ENCODE results near the gene ARMC5. TPM values are rescaled to one million over a fixed set of nuclear protein-coding genes. Genes with fewer than 3 reads are reported as not detected.

ARMC5 gene
- total and polyA plus RNA-seq, 9 of the 15 experiments (the other 6 are each of a cell fraction or from before 2014, with no cell fraction given) = 0.11 to 13.5 (median 2.1) TPM

DNA sequence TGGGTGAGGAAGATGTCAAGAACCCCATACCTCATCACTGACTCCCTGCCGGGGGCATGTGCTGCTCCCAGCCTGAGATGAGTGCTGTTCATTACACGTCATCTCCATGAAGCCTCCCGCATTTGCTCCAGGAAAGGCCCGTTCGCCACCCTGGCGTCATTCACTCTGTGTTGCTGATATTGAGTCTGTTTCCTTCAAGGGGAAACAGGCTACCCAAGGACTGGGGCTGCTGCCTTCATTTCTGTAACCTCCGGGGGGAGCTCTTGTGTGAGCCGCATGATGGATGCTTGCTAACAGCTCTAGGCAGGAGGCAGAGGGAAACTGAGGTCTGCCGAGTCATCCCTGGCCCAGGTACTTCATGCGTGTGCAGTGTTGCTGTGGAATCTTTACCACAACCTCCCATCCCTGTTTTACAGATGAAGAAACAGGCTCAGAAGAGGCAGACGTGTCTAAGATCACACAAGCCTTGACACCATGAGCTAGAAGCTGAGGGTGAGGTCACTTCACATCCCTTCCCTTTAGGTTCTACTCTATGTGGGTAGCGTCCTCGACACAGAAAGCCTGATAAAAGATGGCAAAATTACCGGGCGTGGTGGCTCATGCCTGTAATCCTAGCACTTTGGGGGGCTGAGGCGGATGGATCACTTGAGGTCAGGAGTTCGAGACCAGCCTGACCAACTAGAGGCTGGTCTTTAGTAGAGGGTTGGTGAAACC, 3.5 kb upstream of the ARMC5 start:
- H3K27me3 ChIP-seq (ENCODE audit: control insufficient read depth in 2 of 2, insufficient read depth in 2 of 2, low read length in 2 of 2) = no peaks in the 10 kb centered on the region
- peaks cover 57% of the 10 kb centered on the region for H3K79me2 ChIP-seq (ENCODE audit: control insufficient read depth, insufficient read depth, low read length)
- BruUV-seq (replicated peaks) = no TSS peak
- intact Hi-C loops (cut with micrococcal nuclease) (loop anchor here (5.0 to 10.0 kb wide), 3 partner anchors 52 to 501 kb away; partner anchors contain the start of genes RUSF1 and SETD1A), in situ Hi-C loops (cut with MboI) (loop anchor here (10.0 kb wide), 1 partner anchor 239 kb away; no protein-coding TSS in a partner anchor)
- ATAC-seq (no peak), FAIRE-seq (no peak), DNase-seq (ENCODE audit: extremely low read depth in 1 of 4, low spot score in 3 of 4) (peak in 3 of 4 experiments; percentile 15 to 73 (median 39))
- peak overlapping the region; percentile 29 to 82; a peak in 3 of 4 replicates for H3K9ac ChIP-seq (ENCODE audit: insufficient read depth in 1 of 2, low read depth in 2 of 2, low read length in 2 of 2)
- WGBS (ENCODE audit: insufficient coverage, low coverage, missing lambda C conversion rate) = 23% methylated on average over 16 of the region's 17 CpGs
- ChIA-PET CTCF (ENCODE audit: low intra/inter-chr PET ratio) (no interaction called here), POLR2A (interaction anchor here (0.5 to 1.5 kb wide), 11 partner anchors 10 to 554 kb away, joined by 3 to 6 read pairs (median 3); partner anchors contain the start of genes RUSF1 and ZNF267)
- H3K4me2 ChIP-seq (ENCODE audit: insufficient read depth, low read length) = peak overlapping the region; percentile 97
- no peaks in the 10 kb centered on the region for H3K9me3 ChIP-seq (replicated peaks; ENCODE audit: control insufficient read depth, insufficient read depth, low read depth, low read length)
- peaks cover 57 to 68% of the 10 kb centered on the region in 2 experiments for H3K4me1 ChIP-seq (replicated peaks in 1 of 2; ENCODE audit: control insufficient read depth in 2 of 2, insufficient read depth in 2 of 2, low read length in 2 of 2)
- H3K27ac ChIP-seq (ENCODE audit: extremely low read depth, low read depth, low read length) = peak overlapping the region; percentile 19; the same call in 2 of the 3 replicates
- peak overlapping the region; percentile 17; the same call in 1 of the 2 replicates for H3K4me3 ChIP-seq
- H3K36me3 ChIP-seq (ENCODE audit: control insufficient read depth, insufficient read depth, low read length) = peaks cover 22% of the 10 kb centered on the region; the same call in 1 of the 3 replicates
- H2AFZ ChIP-seq (ENCODE audit: low read depth, low read length) = no peak overlapping the region
- H3K9me1 ChIP-seq (ENCODE audit: control insufficient read depth, insufficient read depth, low read length) = no peaks in the 10 kb centered on the region
- peaks cover 4% of the 10 kb centered on the region for H4K20me1 ChIP-seq (replicated peaks; ENCODE audit: control insufficient read depth, insufficient read depth, low read length)
- no peak for TF ChIP-seq SAFB2 (IDR thresholded peaks at IDR 0.05; ENCODE audit: borderline replicate concordance, low read depth, low read length, severe bottlenecking)
- TF ChIP-seq HDGF (IDR thresholded peaks at IDR 0.05) = no peak
- TF ChIP-seq GATA2 (CRISPR knock-in tag; IDR thresholded peaks at IDR 0.05) = no peak
- no peak for TF ChIP-seq CHCHD3 (CRISPR knock-in tag; IDR thresholded peaks at IDR 0.05)
- TF ChIP-seq, protein P1, sequence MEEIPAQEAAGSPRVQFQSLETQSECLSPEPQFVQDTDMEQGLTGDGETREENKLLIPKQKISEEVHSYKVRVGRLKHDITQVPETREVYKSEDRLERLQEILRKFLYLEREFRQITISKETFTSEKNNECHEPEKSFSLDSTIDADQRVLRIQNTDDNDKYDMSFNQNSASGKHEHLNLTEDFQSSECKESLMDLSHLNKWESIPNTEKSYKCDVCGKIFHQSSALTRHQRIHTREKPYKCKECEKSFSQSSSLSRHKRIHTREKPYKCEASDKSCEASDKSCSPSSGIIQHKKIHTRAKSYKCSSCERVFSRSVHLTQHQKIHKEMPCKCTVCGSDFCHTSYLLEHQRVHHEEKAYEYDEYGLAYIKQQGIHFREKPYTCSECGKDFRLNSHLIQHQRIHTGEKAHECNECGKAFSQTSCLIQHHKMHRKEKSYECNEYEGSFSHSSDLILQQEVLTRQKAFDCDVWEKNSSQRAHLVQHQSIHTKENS (CRISPR knock-in tag; IDR thresholded peaks at IDR 0.05) = no peak
- TF ChIP-seq, protein P2, sequence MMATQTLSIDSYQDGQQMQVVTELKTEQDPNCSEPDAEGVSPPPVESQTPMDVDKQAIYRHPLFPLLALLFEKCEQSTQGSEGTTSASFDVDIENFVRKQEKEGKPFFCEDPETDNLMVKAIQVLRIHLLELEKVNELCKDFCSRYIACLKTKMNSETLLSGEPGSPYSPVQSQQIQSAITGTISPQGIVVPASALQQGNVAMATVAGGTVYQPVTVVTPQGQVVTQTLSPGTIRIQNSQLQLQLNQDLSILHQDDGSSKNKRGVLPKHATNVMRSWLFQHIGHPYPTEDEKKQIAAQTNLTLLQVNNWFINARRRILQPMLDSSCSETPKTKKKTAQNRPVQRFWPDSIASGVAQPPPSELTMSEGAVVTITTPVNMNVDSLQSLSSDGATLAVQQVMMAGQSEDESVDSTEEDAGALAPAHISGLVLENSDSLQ (IDR thresholded peaks at IDR 0.05) = peak; percentile 41; the same call in 1 of the 2 replicates
- no peak for TF ChIP-seq ZNF197 (CRISPR knock-in tag; IDR thresholded peaks at IDR 0.05; ENCODE audit: low read depth)
- TF ChIP-seq DDX20 (tag; IDR thresholded peaks at IDR 0.05; ENCODE audit: low read depth) = no peak
- TF ChIP-seq, protein P3, sequence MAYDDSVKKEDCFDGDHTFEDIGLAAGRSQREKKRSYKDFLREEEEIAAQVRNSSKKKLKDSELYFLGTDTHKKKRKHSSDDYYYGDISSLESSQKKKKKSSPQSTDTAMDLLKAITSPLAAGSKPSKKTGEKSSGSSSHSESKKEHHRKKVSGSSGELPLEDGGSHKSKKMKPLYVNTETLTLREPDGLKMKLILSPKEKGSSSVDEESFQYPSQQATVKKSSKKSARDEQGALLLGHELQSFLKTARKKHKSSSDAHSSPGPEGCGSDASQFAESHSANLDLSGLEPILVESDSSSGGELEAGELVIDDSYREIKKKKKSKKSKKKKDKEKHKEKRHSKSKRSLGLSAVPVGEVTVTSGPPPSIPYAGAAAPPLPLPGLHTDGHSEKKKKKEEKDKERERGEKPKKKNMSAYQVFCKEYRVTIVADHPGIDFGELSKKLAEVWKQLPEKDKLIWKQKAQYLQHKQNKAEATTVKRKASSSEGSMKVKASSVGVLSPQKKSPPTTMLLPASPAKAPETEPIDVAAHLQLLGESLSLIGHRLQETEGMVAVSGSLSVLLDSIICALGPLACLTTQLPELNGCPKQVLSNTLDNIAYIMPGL (CRISPR knock-in tag; IDR thresholded peaks at IDR 0.05) = 0 out of 2 replicates have a peak, but pooled peaks have one; percentile 42
- TF ChIP-seq, protein P4, sequence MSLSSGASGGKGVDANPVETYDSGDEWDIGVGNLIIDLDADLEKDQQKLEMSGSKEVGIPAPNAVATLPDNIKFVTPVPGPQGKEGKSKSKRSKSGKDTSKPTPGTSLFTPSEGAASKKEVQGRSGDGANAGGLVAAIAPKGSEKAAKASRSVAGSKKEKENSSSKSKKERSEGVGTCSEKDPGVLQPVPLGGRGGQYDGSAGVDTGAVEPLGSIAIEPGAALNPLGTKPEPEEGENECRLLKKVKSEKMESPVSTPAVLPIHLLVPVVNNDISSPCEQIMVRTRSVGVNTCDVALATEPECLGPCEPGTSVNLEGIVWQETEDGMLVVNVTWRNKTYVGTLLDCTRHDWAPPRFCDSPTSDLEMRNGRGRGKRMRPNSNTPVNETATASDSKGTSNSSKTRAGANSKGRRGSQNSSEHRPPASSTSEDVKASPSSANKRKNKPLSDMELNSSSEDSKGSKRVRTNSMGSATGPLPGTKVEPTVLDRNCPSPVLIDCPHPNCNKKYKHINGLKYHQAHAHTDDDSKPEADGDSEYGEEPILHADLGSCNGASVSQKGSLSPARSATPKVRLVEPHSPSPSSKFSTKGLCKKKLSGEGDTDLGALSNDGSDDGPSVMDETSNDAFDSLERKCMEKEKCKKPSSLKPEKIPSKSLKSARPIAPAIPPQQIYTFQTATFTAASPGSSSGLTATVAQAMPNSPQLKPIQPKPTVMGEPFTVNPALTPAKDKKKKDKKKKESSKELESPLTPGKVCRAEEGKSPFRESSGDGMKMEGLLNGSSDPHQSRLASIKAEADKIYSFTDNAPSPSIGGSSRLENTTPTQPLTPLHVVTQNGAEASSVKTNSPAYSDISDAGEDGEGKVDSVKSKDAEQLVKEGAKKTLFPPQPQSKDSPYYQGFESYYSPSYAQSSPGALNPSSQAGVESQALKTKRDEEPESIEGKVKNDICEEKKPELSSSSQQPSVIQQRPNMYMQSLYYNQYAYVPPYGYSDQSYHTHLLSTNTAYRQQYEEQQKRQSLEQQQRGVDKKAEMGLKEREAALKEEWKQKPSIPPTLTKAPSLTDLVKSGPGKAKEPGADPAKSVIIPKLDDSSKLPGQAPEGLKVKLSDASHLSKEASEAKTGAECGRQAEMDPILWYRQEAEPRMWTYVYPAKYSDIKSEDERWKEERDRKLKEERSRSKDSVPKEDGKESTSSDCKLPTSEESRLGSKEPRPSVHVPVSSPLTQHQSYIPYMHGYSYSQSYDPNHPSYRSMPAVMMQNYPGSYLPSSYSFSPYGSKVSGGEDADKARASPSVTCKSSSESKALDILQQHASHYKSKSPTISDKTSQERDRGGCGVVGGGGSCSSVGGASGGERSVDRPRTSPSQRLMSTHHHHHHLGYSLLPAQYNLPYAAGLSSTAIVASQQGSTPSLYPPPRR (CRISPR knock-in tag; IDR thresholded peaks at IDR 0.05; ENCODE audit: borderline replicate concordance) = no peak
